GM21423 (cell line): Measurements from ENCODE around the gene CACNB3.
A peak's percentile ranks its signal among the peaks of the same experiment; 100 is the strongest.
"Not testable (repeated sequence)": the region's sequence is repeated elsewhere in the genome, so short reads cannot be mapped to it uniquely, and the experiment has no call there.

Experiments used
- ATAC-seq: cut with Tn5 transposase; IDR thresholded peaks from one replicate; pipeline ENCODE4 v1.9.1; 2021; ENCODE audit warnings: mild to moderate bottlenecking, moderate library complexity; ENCODE audit not compliant: unreplicated experiment

CACNB3 gene

DNA sequence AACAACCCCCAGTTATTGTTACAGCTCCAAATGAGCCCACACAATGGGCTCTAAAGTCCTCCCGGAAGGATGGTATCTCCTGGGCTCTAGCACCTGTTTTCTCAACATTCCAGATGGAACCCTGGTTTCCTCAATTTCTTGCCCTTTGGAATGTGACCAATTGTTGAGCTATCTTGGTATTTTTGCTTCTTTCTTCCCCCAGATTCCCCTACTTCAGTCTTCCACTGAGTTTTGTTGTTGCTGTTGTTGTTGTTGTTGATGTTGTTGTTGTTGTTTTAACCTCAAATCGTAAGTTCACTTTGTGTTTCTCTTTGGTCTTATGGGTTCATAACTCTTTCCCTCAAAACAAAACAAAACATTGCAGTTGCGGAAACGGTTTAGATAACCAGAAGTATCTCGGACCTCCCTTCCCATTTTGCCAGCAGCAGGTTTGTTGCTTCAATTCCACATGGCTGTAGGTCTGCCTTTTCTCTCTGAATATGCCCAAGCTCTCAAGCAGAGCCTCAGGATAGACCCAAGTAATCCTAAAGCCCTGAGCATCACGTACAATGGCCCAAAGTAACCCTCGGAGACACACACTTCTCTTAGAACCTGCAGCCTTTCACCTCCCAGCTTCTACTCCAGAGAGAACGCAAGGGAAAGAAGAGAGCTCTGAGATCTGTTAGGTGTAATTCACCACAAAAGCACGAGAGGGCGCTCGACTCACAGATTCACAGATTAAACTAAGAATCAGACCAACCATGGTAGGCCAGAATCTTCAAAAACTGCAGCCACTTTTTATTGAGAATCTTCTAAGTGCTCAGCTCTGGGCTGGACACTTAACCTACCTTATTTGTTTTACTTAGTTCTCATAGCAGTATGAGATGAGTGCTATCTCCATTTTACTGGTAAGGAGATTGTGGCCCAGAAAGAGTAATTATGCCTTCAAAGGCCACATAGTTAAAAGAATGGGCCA is 34.7 kb downstream of the CACNB3 start:
- peak; percentile 44 for ATAC-seq

DNA sequence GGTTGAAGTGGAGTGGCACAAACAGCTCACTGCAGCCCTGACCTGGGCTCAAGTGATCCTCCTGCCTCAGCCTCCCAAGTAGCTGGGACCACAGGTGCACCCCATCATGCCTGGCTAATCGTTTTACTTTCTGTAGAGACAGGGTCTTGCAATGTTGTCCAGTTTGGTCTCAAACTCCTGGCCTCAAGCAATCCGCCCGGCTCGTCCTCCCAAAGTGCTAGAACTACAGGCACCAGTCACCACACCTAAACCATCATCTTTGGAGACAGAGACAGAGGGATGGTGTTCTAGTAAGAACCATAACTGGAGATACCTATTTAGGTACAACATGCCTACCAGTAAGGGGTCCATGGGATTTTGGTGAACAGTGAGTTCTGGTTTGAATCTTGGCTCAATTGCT is 36.2 kb downstream of the CACNB3 start:
- no peak for ATAC-seq

DNA sequence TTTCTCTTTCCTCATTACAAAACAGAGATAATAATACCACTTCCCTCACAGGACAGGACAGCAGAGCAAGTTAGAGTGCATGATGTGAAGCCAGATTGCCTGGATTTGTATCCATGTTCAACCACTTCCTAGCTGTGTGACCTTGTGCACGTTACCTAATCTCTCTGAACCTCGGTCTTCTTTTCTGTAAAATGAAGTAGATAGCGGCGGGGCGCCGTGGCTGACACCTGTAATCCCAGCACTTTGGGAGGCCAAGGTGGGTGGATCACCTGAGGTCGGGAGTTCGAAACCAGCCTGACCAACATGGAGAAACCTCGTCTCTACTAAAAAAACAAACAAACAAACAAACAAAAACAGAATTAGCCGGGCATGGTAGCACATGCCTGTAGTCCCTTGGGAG is 36.6 kb downstream of the CACNB3 start:
- not testable (repeated sequence) for ATAC-seq

DNA sequence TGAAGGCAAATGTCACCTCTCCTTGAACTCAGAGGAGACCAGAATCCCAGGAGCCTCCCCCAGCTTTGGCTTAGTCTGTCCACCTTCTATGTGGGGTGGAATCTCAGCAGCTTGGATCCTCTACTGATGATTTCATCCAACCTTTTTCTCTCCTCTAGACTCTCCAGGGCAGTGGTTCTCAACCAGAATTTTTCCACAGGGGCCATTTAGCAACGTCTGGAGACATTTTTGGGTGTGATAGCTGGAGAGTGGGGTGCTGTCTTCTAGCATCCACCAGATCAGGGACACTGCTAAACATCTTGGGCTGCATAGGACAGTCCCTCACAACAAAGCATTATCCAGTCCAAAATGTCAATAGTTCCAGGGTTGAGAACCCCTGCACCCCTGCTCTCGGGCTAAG is 38.1 kb downstream of the CACNB3 start:
- no peak for ATAC-seq

DNA sequence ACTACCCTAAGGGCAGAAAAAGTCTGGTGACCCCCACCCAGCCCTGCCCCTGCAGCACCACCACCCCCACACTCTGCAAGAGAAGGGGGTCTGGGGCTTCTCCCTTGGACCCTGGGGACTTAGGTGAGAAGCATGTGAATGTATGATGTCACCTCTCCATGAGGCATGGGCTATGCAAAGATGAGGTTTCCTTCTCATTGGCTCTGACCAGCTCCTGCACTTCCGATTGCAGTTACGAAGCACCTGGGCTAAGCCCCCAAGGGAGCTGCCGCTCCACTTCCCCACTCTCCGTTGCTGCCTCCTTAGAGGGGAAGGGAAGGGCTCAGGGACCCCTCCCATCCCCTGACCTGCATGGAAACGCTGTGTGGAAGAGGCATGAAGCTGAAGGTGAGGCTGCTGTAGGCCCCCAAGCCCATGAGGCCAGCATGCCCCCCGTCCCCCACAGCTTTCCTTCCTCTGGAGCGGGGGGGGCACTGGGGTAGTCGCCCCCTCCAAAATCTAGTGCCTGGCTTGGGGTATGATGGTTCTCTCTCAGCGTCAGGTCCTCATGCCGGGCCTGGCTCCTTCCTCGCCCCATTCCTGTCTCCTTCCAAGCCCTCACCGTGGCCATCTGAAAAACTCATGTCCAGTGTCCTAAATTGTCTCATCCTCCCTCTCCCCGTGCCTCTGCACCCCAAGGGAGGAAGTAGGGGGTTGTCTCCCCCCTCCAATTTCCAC is 39.1 kb downstream of the CACNB3 start:
- ATAC-seq: no peak

DNA sequence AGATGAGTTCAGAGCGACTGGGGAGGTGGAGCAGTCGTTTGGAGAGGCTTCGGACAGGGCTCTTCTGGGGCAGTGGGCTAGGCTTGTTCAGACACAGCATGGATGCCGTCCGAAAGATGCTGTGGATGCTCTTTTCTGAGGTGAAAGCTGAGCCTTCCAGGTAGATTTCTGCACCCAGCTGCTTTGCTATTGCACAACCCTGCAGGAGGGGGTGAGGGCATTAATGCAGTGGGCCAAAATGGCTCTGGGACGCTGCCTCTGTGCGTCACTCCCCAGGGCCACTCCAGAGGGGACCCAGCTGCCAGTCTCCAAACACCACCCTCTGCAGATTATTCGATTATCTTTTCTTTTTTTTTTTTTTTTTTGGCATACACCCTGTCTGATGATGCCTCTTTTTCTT is 39.7 kb downstream of the CACNB3 start:
- no peak for ATAC-seq

DNA sequence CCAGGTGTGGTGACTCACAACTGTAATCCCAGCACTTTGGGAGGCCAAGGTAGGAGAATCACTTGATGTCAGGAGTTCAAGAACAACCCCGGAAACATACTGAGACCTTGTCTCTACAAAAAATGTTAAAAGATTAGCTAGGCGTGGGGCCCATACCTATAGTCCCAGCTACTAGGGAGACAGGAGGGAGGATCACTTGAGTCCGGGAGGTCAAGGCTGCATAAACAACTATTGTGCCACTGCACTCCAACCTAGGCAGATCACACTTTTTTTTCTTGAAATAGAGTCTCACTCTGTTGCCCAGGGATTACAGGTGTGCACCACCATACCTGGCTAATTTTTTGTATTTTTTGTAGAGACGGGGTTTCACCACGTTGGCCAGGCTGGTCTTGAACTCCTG is 41.3 kb downstream of the CACNB3 start:
- ATAC-seq: no peak

DNA sequence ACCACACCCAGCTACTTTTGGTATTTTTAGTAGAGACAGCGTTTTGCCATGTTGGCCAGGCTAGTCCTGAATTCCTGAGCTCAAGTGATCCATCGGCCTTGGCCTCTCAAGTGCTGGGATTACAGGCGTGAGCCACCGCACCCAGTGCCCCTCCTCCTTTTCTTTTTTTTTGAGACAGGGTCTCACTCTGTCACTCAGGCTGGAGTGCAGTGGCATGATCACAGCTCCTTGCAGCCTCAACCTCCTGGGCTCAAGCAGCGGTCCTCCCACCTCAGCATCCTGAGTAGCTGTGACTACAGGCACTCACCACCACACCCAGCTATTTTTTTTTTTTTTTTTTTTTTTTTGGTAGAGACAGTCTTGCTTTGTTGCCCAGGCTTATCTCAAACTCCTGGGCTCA is 41.9 kb downstream of the CACNB3 start:
- not testable (repeated sequence) for ATAC-seq

DNA sequence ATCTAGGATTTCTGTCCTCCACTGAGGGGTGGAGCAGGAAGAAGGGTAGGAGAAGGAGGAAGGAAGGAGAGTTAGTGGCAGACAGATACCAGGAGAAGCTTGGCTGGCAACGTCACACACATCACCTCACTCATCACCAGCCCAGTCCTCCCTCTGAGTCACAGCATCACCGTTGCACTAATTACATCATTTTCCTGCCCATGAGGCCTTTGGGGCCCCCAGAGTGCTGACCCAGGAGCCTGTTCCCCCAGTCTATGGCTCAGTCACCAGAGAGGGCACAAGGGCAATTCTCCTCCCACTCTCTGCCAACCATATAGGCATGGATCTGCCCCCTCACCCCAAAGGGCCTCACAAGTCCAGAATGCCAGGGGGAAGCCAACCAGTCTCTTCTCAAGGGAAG is 42.8 kb downstream of the CACNB3 start:
- ATAC-seq: no peak

DNA sequence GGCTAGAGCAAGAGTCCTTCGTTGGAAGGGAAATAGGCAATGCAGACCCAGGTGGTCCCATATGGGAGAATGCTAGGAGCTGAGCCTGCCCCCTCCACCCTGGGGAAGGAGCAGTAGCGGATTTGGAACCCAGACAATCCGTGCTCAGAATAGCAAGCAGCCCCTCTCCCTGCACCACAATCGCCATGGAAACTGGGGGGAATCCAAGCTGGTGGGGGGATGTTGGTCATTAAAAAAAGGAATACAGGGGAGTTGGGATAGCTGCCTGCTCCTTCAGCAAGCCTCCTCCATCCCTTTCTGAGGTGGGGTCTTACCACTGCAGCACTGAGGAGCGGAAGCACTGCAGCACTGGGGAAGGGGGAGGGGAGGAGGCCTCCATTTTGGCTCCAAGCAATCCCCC is 44.5 kb downstream of the CACNB3 start:
- ATAC-seq: no peak

DNA sequence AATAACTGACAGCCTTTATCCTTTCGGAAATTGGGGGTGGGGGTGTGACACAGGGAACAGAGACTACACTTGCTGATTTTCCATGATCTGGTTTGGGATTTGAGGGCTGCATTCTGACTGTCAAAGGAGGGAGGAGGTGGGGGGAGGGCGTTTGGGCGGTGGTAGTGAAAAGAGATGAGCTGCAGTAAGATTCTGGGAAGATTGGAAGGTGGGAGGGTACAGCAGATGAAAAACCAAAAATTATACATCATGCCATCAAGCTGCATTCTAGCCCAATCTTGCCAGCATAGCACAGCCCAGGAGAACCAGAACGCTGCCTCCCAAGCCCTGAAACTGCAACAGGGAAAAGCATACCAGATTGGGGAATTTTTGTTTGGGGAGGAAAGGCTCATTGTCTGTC is 45.0 kb downstream of the CACNB3 start:
- no peak for ATAC-seq

DNA sequence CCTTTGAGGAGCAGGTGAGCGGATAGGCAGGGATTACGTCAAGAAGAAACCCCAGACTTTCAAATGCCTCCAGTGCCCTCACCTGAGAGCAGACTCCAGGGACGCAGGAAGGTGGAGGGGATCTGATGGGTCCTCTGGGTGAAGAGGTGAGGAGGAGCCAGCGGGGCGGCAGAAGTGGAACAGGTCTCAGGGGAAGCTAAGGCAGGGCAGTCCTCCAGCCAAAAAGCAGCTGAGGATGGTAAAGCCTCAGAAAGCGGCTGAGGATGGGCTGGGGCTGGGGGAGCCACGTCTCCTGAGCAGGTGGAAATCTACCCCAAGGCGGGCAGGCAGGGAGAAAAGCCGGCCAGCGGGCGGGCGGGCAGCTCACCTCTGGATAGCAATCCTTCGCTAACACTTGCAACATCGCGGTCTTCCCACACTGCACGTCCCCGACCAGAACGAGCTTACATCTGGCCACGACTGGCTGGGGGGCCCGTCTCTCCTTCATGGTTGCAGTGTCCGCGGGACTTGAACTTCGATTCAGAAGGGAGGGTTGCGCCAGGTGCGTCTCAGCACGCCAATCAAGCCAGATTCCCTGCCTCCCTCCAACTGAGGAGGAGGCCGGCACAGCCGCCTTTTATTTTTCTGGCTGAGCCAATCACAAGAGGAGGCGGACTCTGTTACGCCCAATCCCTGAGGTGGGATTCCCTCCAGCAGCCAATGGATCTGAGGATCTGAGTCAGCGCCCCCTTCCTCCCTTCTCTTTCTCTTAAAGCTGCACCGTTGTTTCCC is 47.2 kb downstream of the CACNB3 start, which contains the start of gene RND1:
TSS of gene RND1 (minus strand) at position 590 of the 771 bp plus-strand sequence. CDS start at position 487, 103 bp downstream.
- peak; percentile 88 for ATAC-seq

DNA sequence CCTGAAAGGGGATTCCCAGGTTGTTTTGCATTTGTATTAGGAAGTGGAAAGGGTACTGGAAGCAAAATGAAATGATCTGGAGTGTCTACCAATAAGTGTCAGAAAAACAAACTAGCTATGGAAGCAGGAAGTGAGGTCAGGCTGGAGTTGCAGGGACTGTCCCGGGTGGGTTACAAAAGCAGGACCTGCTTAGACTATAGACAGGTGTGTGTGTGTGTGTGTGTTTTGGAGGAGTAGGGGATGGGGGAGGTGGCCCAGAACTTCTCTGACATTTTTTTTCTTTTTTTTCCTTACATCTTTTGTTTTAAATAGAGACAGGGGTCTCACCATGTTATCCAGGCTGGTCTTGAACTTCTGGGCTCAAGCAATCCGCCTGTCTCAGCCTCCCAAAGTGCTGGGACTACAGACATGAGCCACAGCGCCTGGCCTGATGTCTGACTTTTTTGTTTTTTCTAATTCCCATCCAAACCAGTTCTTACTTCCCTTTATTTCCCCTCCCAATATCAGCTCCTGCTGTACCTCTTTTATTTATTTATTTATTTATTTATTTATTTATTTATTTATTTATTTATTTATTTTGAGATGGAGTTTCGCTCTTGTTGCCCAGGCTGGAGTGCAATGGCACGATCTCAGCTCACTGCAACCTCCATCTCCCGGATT is 47.9 kb downstream of the CACNB3 start:
- ATAC-seq: no peak

DNA sequence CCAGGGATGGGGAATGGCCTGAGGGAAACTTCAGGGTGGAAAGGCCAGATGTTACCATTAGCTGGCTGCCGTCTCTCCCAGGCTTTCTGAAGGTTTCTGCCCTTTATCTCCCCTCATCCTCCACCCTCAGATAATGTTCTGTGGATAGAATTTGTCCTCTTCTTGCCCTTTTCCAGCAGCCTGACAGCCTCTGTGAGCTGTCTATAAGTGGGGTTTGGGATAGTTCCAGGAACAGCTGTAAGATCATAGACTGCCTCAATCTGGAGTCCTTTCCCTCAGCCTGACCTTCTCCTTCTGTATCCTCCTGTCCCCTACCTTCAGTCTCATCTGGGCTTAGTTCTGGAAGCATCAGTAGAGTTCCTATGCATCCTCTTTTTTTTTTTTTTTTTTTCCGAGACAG is 50.2 kb downstream of the CACNB3 start:
- ATAC-seq: no peak

DNA sequence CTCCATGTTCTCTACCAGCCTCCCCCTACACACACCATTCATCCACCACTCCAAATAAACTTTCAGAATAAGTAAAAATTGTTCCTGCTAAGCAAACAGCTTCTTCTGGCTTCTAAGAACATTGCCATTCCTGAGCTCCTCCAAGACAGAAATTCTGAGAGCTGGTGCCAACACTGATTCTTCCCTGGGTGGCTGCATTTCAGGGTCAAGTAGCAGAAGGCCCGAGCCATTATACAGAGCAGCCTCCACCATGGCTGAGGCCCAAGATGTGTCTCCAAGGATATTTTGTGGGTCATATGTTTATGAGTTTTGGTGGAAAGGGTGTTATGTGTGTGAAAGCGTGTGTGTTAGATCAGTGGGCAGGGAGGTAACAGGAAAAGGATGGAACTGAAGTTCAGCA is 50.9 kb downstream of the CACNB3 start:
- ATAC-seq: no peak

DNA sequence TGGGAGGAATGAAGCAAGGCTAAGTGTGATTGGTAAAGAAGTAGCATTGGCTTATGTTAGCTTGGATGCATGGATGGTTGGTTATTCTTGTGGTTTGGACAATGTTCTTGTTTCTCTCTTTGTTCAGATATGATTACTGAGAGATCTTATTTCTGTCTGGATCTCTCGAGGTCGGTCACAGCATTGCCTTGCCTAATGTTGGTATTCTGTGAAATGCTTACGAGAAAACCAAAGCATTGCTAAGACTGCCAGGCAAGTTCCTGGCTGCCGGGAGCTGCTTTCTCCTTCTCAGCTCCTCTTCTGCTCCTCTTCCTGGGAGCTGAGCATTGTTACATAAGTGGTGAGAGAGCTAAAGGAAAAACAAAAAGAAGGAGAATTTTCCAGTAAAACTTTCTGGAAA is 54.8 kb downstream of the CACNB3 start:
- ATAC-seq: no peak

DNA sequence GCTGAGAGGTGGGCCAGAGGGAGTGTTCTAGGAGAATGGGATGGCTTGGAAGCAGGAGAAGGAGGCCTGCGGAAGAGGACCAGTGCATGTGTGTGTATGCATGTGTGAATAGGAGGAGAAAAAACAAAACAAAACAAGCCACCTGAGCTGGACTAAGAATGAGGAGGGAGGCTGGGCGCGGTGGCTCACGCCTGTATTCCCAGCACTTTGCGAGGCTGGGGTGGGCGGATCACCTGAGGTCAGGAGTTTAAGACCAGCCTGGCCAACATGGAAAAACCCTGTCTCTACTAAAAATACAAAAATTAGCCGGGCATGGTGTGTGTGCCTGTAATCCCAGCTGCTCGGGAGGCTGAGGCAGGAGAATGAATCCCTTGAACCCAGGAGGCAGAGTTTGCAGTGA is 55.2 kb downstream of the CACNB3 start:
- not testable (repeated sequence) for ATAC-seq

DNA sequence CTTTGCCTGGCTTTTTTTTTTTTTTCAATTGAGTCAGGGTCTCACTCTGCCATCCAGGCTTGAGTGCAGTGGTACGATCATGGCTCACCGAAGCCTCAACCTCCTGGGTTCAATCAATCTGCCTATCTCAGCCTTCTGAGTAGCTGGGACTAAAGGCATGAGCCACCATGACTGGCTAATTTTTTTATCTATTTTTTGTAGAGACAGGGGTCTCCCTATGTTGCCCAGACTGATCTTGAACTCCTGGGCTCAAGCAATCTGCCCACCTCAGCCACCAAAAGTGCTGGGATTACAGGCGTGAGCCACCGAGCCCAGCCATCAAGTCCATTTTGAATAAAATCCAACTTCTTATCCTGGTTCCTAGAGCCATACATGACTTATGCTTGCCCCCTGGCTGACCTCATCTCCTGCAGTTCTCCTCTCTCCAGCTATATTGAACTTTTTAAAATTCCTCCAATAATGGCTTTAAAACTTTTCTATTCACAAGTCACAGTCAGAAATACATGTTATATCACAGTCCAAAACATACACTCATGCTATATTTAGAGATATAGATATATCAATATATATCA is 57.7 kb downstream of the CACNB3 start:
- no peak for ATAC-seq
